NCI-H345 treated with DMSO at 0.1 percent for 48 hours (cell line): ENCODE measurements around the gene ICOS.
"Not testable (repeated sequence)": the region's sequence is repeated elsewhere in the genome, so short reads cannot be mapped to it uniquely, and the experiment has no call there.

Experiments
- DNase-seq: peaks from one replicate; lab custom pipeline; 2025; ENCODE audit not compliant: unreplicated experiment; lab: John Stamatoyannopoulos, UW

Gene ICOS

DNA sequence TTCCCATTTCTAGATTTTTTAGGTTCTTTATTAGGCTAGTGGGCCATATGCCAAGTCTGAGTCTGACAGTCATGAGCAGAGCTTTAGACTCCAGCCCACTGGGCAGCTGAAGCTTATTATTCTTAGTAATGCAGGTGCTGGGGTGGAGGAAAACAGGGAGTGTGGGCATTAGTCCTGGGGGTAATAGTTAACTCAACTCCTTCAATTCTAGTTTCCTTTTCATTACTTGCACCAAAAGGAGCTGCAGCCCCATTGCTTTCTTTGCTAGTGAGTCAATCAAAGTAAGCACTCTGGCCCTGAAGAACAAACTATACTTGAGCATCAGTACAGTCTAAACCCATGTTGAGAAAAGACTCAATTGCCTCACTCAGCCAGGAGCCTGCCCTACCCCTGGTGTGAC, 35.5 kb downstream of the ICOS start:
- no peak for DNase-seq

DNA sequence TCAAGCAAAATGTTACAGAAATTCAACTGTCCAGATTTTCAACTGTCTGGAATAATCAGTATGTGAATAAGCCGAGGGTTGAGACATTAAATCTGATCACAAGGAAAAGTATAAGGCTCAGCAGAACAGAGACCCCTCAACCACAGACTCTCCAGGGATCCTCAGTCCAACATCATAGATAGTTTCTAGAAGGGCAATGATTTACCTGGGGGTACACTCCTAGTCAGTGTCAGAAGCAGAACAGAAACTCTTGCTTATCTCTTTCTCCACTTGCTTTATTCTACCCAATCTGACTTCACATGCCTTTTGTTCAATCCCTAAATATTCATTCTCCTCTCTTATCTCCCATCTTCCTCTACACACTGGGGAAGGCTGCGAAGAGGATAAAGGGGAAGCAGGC, 36.4 kb downstream of the ICOS start:
- DNase-seq: no peak

- no peak for DNase-seq
Measured at GRCh38 chr2:203973676-203974075, 37.1 kb downstream of the ICOS start.

DNA sequence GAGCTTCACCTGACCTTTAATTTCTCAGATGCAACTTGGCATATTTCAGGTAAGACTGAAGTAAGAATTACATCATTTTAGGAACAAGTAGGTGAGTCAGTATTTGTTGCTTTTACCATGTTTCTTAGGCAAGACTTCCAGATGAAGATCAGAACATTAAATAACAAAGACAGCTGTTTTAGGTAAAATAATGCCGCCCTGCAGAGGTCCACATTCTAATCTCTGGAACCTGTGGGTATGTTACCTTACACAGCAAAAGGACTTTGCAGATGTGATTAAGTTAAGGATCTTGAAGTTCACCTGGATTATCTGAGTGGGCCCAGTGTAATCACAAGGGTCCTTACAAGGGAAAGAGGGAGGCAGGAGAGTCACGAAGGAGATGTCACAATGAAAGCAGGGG, 39.3 kb downstream of the ICOS start:
- DNase-seq: no peak

GRCh38 chr2:203982276-203982675, 45.7 kb downstream of the ICOS start:
- DNase-seq: no peak

DNA sequence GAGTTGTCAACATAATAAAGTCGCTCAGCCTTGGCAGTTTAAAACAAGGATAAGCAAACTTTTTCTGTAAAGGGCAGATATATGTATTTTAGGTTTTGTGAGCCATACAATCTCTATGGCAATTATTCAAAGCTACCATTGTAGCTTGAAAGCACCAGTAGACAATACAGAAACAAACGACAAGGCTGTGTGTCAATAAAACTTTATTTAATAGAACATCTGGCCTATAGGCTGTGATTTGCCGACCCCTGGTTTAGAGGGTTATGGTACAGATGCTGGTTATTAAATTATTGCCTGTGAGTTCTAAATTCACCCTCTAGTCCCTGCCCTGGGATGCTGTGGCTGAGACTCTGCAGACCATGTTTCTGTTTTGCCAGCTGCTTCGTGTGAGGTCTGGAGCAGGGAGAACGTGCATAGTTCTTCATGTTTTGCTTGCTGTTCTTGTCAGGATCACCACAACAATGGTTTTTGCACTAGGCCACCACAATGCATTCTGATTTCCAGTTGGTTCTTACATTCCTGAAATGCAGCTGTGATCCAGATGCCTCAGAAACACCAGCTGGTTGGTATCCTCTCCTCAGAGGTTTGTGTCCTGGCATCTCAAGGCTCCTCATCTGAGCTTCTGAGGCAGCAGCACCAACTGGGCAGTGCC, 46.6 kb downstream of the ICOS start:
- no peak for DNase-seq

DNA sequence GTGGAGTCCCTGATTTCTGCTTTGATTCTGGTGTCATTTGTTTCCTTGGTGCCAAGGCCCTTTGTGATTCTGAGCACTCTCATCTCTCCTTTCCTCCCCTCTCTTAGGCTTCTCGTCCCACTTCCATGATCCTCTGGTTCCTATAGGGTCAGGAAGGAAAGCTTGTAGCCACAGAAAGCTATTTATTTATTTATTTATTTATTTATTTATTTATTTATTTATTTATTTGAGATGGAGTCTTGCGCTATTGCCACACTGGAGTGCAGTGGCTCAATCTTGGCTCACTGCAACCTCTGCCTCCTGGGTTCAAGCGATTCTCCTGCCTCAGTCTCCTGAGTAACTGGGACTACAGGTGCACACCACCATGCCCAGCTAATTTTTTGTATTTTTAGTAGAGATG, 49.4 kb downstream of the ICOS start:
- not testable (repeated sequence) for DNase-seq

DNA sequence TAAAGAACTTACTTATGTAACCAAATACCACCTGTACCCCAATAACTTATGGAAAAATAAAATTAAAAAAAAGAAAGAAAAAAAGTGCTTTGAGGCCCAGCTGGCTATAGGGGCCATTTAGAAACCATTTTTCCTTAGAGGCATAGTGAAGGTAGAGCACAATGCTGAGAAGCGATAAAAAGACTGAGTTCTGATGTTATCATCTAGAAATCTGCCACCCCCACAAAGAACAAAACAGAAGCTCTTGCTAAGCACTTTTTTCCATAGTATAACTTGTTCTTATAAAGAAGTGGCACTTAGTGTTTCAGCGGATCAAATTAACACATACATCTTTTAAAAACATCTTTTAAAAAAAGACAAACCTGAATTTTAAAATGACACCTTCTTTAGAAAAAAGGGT, 51.4 kb downstream of the ICOS start:
- DNase-seq: no peak

GRCh38 chr2:203988500-203989260, 52.1 kb downstream of the ICOS start:
- no peak for DNase-seq

- no peak for DNase-seq
Measured at GRCh38 chr2:203989521-203989920, 53.0 kb downstream of the ICOS start.

DNA sequence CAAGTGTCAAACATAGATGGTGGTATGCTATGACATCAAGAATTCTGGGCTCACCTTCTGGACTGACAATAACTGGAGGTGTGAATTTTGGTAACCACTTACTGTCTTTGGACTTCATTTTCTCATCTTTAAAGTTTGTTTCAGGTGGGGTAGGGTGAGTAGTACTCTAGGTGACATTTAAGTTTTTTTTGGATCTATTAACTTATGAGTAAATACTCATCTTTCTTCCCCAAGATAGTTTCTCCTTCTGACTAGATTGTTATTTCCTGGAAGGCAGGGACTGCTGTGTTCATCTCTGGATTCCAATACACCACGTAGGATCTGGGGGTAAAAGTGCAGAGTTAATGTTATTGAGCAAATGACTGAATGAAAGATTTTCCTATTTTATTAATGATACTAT, 55.9 kb downstream of the ICOS start:
- DNase-seq: no peak

- DNase-seq: no peak
Measured at GRCh38 chr2:203993011-203993410, 56.4 kb downstream of the ICOS start.

GRCh38 chr2:203993560-203993959, 57.0 kb downstream of the ICOS start:
- no peak for DNase-seq

DNA sequence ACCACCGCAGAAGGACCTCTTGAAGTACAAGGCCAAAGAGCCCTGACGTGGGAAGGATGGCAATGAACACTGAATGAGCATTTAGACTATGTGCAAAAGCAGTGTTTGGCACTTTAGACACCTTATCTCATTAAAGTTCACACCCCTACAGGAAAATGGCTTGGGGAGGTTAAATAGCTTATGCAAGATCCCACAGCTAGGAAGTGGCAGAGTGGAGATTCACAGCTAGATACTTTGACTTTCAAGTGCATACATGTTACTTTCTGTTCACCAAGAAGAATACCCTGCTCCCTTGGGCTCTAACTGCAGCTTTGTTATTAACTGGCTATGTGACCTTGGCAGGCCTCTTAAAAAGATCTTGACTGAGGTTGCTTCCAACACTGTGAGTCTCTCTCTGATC, 58.2 kb downstream of the ICOS start:
- no peak for DNase-seq

- DNase-seq: no peak
Measured at GRCh38 chr2:203996692-203997091, 60.1 kb downstream of the ICOS start.

- DNase-seq: no peak
Measured at GRCh38 chr2:203997481-203997880, 60.9 kb downstream of the ICOS start.

DNA sequence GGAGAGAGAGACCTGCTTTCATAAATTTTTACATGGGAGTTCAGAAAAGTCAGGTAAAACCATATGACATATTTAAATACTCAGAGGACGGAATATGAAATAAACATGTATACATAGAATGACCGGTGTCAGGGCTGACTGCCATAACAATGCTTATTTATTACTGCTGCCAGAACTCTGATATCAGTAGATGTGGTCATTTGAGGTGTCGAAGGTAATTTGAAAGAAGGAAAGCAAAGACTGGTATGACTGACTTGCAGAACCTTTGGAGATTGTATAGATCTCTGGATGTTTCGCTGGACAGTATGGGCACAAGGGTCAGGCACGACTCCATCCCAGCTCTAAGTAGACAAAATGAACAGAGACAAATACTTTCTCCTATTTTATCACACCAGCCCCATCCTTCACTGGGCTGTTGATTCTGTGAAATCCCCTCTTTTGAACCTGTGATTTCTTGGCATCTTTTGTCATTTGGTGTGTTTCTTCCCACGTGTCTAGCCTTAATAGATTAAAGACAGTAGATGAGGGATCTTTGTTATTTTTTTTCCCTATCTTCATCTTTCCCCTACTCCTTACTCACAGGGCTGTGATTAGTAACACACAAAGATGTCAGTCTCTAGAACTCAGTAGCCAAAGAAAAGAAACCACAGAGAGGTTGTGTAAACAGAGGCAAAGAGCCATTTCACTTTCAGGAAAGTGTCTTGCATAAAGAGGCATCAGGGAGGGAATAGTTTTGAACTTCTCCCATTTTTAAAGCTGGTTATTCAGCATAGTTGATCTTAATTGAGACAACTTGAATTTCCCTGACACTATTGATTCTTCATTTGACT, 61.6 kb downstream of the ICOS start:
- DNase-seq: no peak

- DNase-seq: no peak
Measured at GRCh38 chr2:203999835-204000234, 63.3 kb downstream of the ICOS start.

DNA sequence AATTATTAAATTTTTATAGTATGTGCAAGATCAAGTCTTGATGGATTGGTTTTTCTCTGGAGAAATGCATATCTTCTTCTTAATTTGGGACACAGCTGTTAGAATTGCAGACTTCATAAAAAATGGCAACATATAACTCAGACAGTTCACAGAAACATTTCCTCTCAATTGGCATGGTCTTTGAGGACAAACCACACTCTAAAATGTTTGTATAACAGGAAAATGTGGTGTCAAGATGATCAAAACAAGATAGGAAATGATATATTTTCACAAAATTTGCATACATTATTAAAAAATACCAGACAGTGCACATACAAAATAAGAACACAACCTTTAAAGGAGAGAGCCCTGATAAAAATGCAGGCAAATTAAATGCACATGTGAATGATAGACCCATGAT, 63.9 kb downstream of the ICOS start:
- no peak for DNase-seq

DNA sequence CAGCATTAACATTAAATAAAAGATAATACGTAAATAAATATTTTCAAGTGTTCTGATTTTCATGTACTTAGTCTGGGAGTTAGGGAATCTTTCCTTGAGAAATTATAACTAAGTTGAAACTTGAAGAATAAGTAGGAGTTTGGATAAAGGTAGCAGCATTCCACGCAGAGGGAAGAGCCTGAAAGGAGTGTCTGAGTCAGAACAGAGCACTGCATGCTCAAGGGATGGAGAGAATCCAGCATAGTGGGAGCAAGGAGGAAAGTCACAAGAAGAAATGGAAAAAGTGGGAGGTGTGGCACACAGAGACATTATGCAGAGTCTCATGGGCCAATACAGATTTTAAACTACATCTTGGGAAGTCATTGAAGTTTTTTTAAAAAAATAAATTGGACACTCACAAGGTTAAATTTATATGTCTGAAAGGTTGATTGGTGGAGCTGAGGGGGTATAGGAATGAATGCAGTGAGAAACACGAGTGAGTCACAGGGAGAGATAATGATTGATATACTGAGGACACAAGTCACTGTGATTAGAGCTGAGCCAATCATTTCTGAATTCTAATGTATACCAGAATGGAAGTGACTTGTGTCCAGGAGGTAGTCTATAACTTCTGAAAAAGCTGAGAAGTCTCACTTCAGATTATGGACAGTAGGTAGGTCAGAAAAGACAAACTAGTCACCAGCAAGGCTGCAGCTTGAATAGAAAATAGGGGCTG, 66.9 kb downstream of the ICOS start:
- no peak for DNase-seq

GRCh38 chr2:204004912-204005311, 68.3 kb downstream of the ICOS start:
- DNase-seq: no peak
